Prostate gland (tissue), 2 donors: ENCODE results near the gene METTL17.

Experiments used
- POLR2A ChIP-seq: fragments of 450-650 bp; IDR thresholded peaks from one replicate; pipeline ENCODE4 v1.6.1; 2016; ENCODE audit warnings: antibody characterized with exemption, mild to moderate bottlenecking
- TF ChIP-seq, protein P1 (sequence below), 4 experiments: fragments of 200-600 bp in 2 of 4; fragments of 450-650 bp in 2 of 4; sonication (generic) in 2 of 4; IDR thresholded peaks; 1 replicate in 3 of 4; 2 replicates in 1 of 4; pipeline ENCODE4 v1.5.1; 2016 to 2019; ENCODE audit warnings: antibody characterized with exemption in 4 of 4, mild to moderate bottlenecking in 2 of 4, moderate library complexity in 2 of 4

DNA sequence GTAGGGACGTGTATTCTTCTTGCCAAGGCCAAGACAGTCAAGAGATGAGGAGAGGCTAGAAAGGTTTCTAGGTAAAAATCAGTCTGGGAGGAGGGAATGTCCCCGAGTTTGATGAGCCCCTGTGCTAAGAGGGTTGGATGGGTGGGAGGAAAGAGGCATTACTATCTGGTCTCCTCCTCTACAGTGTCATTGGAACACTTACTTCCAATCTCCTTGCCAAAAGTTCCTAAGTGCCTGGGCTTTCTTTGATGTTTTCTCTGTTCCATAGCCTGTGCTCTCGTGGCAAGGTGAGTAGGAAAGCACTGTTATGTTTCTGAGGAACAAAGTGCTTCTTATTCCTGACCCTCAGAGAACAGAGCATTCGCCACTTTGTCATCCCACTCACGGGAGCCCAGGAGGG is 44.9 kb downstream of the METTL17 start, which contains the start of gene RNASE13:
- TF ChIP-seq, protein P1, sequence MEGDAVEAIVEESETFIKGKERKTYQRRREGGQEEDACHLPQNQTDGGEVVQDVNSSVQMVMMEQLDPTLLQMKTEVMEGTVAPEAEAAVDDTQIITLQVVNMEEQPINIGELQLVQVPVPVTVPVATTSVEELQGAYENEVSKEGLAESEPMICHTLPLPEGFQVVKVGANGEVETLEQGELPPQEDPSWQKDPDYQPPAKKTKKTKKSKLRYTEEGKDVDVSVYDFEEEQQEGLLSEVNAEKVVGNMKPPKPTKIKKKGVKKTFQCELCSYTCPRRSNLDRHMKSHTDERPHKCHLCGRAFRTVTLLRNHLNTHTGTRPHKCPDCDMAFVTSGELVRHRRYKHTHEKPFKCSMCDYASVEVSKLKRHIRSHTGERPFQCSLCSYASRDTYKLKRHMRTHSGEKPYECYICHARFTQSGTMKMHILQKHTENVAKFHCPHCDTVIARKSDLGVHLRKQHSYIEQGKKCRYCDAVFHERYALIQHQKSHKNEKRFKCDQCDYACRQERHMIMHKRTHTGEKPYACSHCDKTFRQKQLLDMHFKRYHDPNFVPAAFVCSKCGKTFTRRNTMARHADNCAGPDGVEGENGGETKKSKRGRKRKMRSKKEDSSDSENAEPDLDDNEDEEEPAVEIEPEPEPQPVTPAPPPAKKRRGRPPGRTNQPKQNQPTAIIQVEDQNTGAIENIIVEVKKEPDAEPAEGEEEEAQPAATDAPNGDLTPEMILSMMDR (IDR thresholded peaks at IDR 0.05), result no peak
- no peak for TF ChIP-seq POLR2A
